GM13976 (cell line): ENCODE measurements around the gene COIL.
A peak's percentile ranks its signal among the peaks of the same experiment; 100 is the strongest.
"Not testable (repeated sequence)": the region's sequence is repeated elsewhere in the genome, so short reads cannot be mapped to it uniquely, and the experiment has no call there.

ENCODE experiments used
- DNase-seq: peaks from one replicate; pipeline ENCODE4 v3.0.0; 2012; ENCODE audit warnings: low spot score
- CTCF ChIP-seq: IDR thresholded peaks from 2 replicates; pipeline ENCODE4 v1.5.1; 2012; ENCODE audit warnings: borderline replicate concordance, mild to moderate bottlenecking; ENCODE audit not compliant: insufficient read depth; ENCODE audit errors: extremely low read depth, missing control alignments, control extremely low read depth
- in situ Hi-C: fragments of 300-500 bp; cut with MboI; formaldehyde crosslinking; loops from one replicate; pipeline ENCODE4 v1.12.0; 2022; ENCODE audit warnings: low sequenced_read_pairs, mixed read lengths, inconsistent platforms; ENCODE audit not compliant: unreplicated experiment

Gene COIL

GRCh38 chr17:56988901-56989572, 28.2 kb upstream of the COIL start:
- DNase-seq, result no peak
- in situ Hi-C loops, result no loop called here
- TF ChIP-seq CTCF, result no peak

GRCh38 chr17:56987283-56987834, 26.5 kb upstream of the COIL start:
- DNase-seq, result no peak
- TF ChIP-seq CTCF, result no peak
- in situ Hi-C loops, result no loop called here

- no peak for DNase-seq
- no peak for TF ChIP-seq CTCF
- in situ Hi-C loops, result no loop called here
Observed at GRCh38 chr17:56985371-56986162, 24.7 kb upstream of the COIL start.

- in situ Hi-C loops, result no loop called here
- DNase-seq, result no peak
- no peak for TF ChIP-seq CTCF
Observed at GRCh38 chr17:56983366-56983765, 22.5 kb upstream of the COIL start.

- in situ Hi-C loops, result no loop called here
- DNase-seq, result no peak
- TF ChIP-seq CTCF, result no peak
Observed at GRCh38 chr17:56982312-56982711, 21.5 kb upstream of the COIL start.

- in situ Hi-C loops, DNase-seq: not testable (repeated sequence)
Observed at GRCh38 chr17:56980526-56980925, 19.7 kb upstream of the COIL start.

GRCh38 chr17:56979091-56979480, 18.2 kb upstream of the COIL start:
- peak; percentile 53 for DNase-seq
- in situ Hi-C loops, result no loop called here
- TF ChIP-seq CTCF, result no peak
